Measurements from ENCODE around the gene KLK11.

Gene KLK11

GRCh38 chr19:50983625-50984292 is 42.7 kb downstream of the KLK11 start, which contains the start of gene KLK7:
Gene KLK7, minus strand, starts transcription at chr19:50983917. Its CDS starts 1,518 bp downstream, at chr19:50982399.
- TF ChIP-seq CTCF (IDR thresholded peaks at IDR 0.05; ENCODE audit: insufficient read depth, low read depth, low read length, missing control alignments) = no peak

GRCh38 chr19:50982186-50982585 is 44.2 kb downstream of the KLK11 start:
- H3K4me3 ChIP-seq (ENCODE audit: low read depth, low read length) = no peak overlapping the region
- no peak for TF ChIP-seq CTCF (IDR thresholded peaks at IDR 0.05; ENCODE audit: insufficient read depth, low read depth, low read length, missing control alignments)
- DNase-seq (ENCODE audit: low read depth) = no peak

More at GRCh38 chr19:50983625-50984292, 42.7 kb downstream of the KLK11 start, which contains the start of gene KLK7:
- H3K4me3 ChIP-seq (ENCODE audit: low read depth, low read length) = no peak within 1 kb of the TSS
- DNase-seq (ENCODE audit: low read depth) = no peak

GRCh38 chr19:50981587-50982146 is 44.7 kb downstream of the KLK11 start:
- no peak overlapping the region for H3K4me3 ChIP-seq (ENCODE audit: low read depth, low read length)
- TF ChIP-seq CTCF (IDR thresholded peaks at IDR 0.05; ENCODE audit: insufficient read depth, low read depth, low read length, missing control alignments) = no peak
- no peak for DNase-seq (ENCODE audit: low read depth)

GRCh38 chr19:50980208-50980607 is 46.2 kb downstream of the KLK11 start:
- TF ChIP-seq CTCF (IDR thresholded peaks at IDR 0.05; ENCODE audit: insufficient read depth, low read depth, low read length, missing control alignments) = no peak
- no peak for DNase-seq (ENCODE audit: low read depth)
- no peak overlapping the region for H3K4me3 ChIP-seq (ENCODE audit: low read depth, low read length)

GRCh38 chr19:50979758-50980157 is 46.7 kb downstream of the KLK11 start:
- TF ChIP-seq CTCF (IDR thresholded peaks at IDR 0.05; ENCODE audit: insufficient read depth, low read depth, low read length, missing control alignments) = no peak
- no peak overlapping the region for H3K4me3 ChIP-seq (ENCODE audit: low read depth, low read length)
- DNase-seq (ENCODE audit: low read depth) = no peak

GRCh38 chr19:50978772-50979390 is 47.5 kb downstream of the KLK11 start:
- DNase-seq (ENCODE audit: low read depth) = no peak
- no peak overlapping the region for H3K4me3 ChIP-seq (ENCODE audit: low read depth, low read length)

More at GRCh38 chr19:50978772-50979390, 47.5 kb downstream of the KLK11 start:
- TF ChIP-seq CTCF (IDR thresholded peaks at IDR 0.05; ENCODE audit: insufficient read depth, low read depth, low read length, missing control alignments) = no peak
